Limb (tissue), 2 donors: ENCODE measurements around the gene NPRL2.
A peak's percentile ranks its signal among the peaks of the same experiment; 100 is the strongest.

Experiments
- DNase-seq, 2 donors: peaks; one replicate each; pipeline ENCODE4 v3.0.0-alpha.2; 2016; ENCODE audit errors: extremely low spot score in 2 of 2

NPRL2 gene

GRCh38 chr3:50350527-50351322 lies at the start of gene NPRL2, which contains the start of gene CYB561D2:
Gene NPRL2 (minus strand): TSS chr3:50350775. CDS start chr3:50350652, 123 bp downstream.
Gene CYB561D2 (plus strand): TSS chr3:50350862. CDS start chr3:50351434, 572 bp downstream.
- DNase-seq: peak; percentile 95 to 96

GRCh38 chr3:50396502-50396901 lies 45.9 kb upstream of the NPRL2 start:
- DNase-seq: no peak

- DNase-seq: no peak
Observed at GRCh38 chr3:50395070-50395860, 44.7 kb upstream of the NPRL2 start.

- no peak for DNase-seq
Observed at GRCh38 chr3:50393061-50393460, 42.5 kb upstream of the NPRL2 start.

- DNase-seq: no peak
Observed at GRCh38 chr3:50392101-50392715, 41.6 kb upstream of the NPRL2 start.

GRCh38 chr3:50390508-50391224 lies 40.1 kb upstream of the NPRL2 start:
- no peak for DNase-seq

GRCh38 chr3:50389414-50389767 lies 38.8 kb upstream of the NPRL2 start:
- DNase-seq: no peak

GRCh38 chr3:50388720-50389413 lies 38.3 kb upstream of the NPRL2 start:
- DNase-seq: no peak

GRCh38 chr3:50388016-50388719 lies 37.6 kb upstream of the NPRL2 start:
- no peak for DNase-seq

- DNase-seq: no peak
Observed at GRCh38 chr3:50385754-50386153, 35.2 kb upstream of the NPRL2 start.

- DNase-seq: no peak
Observed at GRCh38 chr3:50383750-50384149, 33.2 kb upstream of the NPRL2 start.

GRCh38 chr3:50382722-50383121 lies 32.1 kb upstream of the NPRL2 start:
- no peak for DNase-seq

- DNase-seq: no peak
Observed at GRCh38 chr3:50381383-50381782, 30.8 kb upstream of the NPRL2 start.

GRCh38 chr3:50380405-50381085 lies 30.0 kb upstream of the NPRL2 start:
- no peak for DNase-seq

GRCh38 chr3:50378757-50379156 lies 28.2 kb upstream of the NPRL2 start:
- DNase-seq: no peak

GRCh38 chr3:50378024-50378423 lies 27.4 kb upstream of the NPRL2 start:
- no peak for DNase-seq

GRCh38 chr3:50375258-50375931 lies 24.8 kb upstream of the NPRL2 start:
- DNase-seq: no peak

- no peak for DNase-seq
Observed at GRCh38 chr3:50374363-50375257, 24.0 kb upstream of the NPRL2 start.
